Measurements from ENCODE around the gene LRRC8D.

DNA sequence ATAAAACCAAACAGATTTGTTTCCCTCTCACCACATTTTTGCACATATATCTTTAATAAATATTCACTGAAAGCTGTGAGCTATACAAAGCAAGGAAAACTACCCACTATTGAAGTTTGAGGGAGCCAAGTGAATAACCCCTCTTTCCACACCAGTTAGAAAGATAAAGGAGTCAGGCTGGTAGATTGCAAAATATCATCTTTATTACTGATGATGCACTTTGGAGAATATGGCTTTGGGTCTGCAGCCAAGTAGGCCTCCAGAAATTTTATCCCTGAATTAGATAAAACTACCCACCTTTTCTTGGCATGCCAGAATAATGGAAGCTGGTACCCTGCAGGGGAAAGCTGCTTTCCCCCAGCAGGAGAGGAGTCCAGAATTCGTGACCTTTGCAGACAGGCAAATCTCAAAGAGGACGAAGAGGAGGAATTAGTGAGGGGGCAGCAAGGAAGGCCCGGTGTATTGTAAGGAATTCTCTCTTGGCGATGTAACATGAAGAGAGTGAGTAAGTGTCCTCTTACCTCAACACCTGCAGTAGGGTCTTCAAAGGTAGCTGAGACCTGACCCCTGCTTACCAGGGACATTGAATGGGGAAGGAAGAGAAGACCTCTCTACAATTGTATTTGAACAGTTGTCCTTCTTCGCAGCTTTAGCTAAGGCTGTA, 84.7 kb downstream of the LRRC8D start:
- TF ChIP-seq SUZ12 (IDR thresholded peaks at IDR 0.05; ENCODE audit: extremely low read depth, insufficient read depth, insufficient read length): no peak
- TF ChIP-seq YY1 (IDR thresholded peaks at IDR 0.05; ENCODE audit: insufficient read depth, insufficient read length): no peak
- TF ChIP-seq ZNF274 (IDR thresholded peaks at IDR 0.05; ENCODE audit: low read depth, low read length): no peak
